ENCODE results near the gene PDCD10.

Gene PDCD10

DNA sequence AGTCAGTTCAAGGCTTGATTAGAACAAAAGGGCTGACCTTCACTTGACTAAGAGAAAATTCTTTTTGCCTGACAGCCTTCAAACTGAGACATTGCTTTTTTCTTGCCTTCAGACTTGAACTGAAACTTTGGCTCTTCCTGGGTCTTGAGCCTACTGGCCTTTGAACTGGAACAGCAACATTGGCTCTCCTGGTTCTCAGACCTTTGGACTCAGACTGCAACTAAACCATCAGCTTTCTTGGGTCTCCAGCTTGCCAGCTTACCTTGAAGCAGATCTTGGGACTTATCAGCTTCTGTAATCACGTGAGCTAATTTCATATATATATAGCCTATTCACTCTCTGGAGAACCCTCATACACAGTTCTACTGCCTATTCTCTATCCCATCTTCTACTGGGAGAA is 61.5 kb downstream of the PDCD10 start:
- ChIA-PET CTCF (interaction anchor here (2.0 kb wide), 1 partner anchor 12 kb away, joined by 8 read pairs; no protein-coding TSS in a partner anchor), POLR2A (no interaction called here)
- no peak overlapping the region for H3K27ac ChIP-seq (ENCODE audit: extremely low read depth, low read depth, low read length)
- H3K36me3 ChIP-seq (ENCODE audit: control insufficient read depth in 2 of 2, insufficient read depth in 1 of 2, low read length in 2 of 2), result peaks cover 5 to 31% of the 10 kb centered on the region in 2 experiments; a peak in 2 of 3 replicates
- H3K9me3 ChIP-seq (ENCODE audit: control insufficient read depth, insufficient read depth, low read depth, low read length), result no peaks in the 10 kb centered on the region
- H3K4me1 ChIP-seq (ENCODE audit: control insufficient read depth, insufficient read depth, low read length), result no peaks in the 10 kb centered on the region
- no peak overlapping the region for H3K4me3 ChIP-seq (ENCODE audit: low read depth, low read length)
- TF ChIP-seq ZBTB26 (tag by site-specific recombination; optimal IDR thresholded peaks at IDR 0.05) (no peak), ZNF394 (tag by site-specific recombination; IDR thresholded peaks at IDR 0.05; ENCODE audit: borderline replicate concordance) (no peak), ZNF548 (tag by site-specific recombination; IDR thresholded peaks at IDR 0.05) (no peak), ZNF140 (tag by site-specific recombination; IDR thresholded peaks at IDR 0.05) (no peak), ZNF585B (tag by site-specific recombination; IDR thresholded peaks at IDR 0.05) (no peak), ZNF121 (tag by site-specific recombination; IDR thresholded peaks at IDR 0.05) (no peak), ZNF670 (tag by site-specific recombination; IDR thresholded peaks at IDR 0.05; ENCODE audit: low read depth) (no peak), ZNF544 (tag by site-specific recombination; IDR thresholded peaks at IDR 0.05) (no peak), ZNF146 (tag by site-specific recombination; IDR thresholded peaks at IDR 0.05) (no peak), TRIM28 (IDR thresholded peaks at IDR 0.05; ENCODE audit: borderline replicate concordance, low read length) (no peak), YY2 (tag by site-specific recombination; IDR thresholded peaks at IDR 0.05) (no peak), ZFP69B (tag by site-specific recombination; IDR thresholded peaks at IDR 0.05) (no peak), ZNF2 (tag by site-specific recombination; IDR thresholded peaks at IDR 0.05) (no peak), IKZF3 (tag by site-specific recombination; IDR thresholded peaks at IDR 0.05) (no peak), ZBTB48 (tag by site-specific recombination; IDR thresholded peaks at IDR 0.05) (no peak)
- TF ChIP-seq, protein P1, sequence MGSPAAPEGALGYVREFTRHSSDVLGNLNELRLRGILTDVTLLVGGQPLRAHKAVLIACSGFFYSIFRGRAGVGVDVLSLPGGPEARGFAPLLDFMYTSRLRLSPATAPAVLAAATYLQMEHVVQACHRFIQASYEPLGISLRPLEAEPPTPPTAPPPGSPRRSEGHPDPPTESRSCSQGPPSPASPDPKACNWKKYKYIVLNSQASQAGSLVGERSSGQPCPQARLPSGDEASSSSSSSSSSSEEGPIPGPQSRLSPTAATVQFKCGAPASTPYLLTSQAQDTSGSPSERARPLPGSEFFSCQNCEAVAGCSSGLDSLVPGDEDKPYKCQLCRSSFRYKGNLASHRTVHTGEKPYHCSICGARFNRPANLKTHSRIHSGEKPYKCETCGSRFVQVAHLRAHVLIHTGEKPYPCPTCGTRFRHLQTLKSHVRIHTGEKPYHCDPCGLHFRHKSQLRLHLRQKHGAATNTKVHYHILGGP (tag by site-specific recombination; IDR thresholded peaks at IDR 0.05), result no peak
- TF ChIP-seq, protein P2, sequence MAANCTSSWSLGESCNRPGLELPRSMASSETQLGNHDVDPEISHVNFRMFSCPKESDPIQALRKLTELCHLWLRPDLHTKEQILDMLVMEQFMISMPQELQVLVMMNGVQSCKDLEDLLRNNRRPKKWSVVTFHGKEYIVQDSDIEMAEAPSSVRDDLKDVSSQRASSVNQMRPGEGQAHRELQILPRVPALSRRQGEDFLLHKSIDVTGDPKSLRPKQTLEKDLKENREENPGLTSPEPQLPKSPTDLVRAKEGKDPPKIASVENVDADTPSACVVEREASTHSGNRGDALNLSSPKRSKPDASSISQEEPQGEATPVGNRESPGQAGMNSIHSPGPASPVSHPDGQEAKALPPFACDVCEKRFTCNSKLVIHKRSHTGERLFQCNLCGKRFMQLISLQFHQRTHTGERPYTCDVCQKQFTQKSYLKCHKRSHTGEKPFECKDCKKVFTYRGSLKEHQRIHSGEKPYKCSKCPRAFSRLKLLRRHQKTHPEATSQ (tag by site-specific recombination; IDR thresholded peaks at IDR 0.05), result no peak
- TF ChIP-seq, protein P3, sequence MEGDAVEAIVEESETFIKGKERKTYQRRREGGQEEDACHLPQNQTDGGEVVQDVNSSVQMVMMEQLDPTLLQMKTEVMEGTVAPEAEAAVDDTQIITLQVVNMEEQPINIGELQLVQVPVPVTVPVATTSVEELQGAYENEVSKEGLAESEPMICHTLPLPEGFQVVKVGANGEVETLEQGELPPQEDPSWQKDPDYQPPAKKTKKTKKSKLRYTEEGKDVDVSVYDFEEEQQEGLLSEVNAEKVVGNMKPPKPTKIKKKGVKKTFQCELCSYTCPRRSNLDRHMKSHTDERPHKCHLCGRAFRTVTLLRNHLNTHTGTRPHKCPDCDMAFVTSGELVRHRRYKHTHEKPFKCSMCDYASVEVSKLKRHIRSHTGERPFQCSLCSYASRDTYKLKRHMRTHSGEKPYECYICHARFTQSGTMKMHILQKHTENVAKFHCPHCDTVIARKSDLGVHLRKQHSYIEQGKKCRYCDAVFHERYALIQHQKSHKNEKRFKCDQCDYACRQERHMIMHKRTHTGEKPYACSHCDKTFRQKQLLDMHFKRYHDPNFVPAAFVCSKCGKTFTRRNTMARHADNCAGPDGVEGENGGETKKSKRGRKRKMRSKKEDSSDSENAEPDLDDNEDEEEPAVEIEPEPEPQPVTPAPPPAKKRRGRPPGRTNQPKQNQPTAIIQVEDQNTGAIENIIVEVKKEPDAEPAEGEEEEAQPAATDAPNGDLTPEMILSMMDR (tag by site-specific recombination; IDR thresholded peaks at IDR 0.05), result no peak
- TF ChIP-seq, protein P4, sequence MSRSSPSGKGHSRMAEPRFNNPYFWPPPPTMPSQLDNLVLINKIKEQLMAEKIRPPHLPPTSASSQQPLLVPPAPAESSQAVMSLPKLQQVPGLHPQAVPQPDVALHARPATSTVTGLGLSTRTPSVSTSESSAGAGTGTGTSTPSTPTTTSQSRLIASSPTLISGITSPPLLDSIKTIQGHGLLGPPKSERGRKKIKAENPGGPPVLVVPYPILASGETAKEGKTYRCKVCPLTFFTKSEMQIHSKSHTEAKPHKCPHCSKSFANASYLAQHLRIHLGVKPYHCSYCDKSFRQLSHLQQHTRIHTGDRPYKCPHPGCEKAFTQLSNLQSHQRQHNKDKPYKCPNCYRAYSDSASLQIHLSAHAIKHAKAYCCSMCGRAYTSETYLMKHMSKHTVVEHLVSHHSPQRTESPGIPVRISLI (tag by site-specific recombination; IDR thresholded peaks at IDR 0.05), result no peak
- TF ChIP-seq, protein P5, sequence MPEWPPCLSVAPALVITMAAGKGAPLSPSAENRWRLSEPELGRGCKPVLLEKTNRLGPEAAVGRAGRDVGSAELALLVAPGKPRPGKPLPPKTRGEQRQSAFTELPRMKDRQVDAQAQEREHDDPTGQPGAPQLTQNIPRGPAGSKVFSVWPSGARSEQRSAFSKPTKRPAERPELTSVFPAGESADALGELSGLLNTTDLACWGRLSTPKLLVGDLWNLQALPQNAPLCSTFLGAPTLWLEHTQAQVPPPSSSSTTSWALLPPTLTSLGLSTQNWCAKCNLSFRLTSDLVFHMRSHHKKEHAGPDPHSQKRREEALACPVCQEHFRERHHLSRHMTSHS (tag by site-specific recombination; IDR thresholded peaks at IDR 0.05), result no peak
